Left ventricle myocardium inferior (tissue), 1 donor: ENCODE measurements around the gene GANAB. TPM values are rescaled to one million over a fixed set of nuclear protein-coding genes. Genes with fewer than 3 reads are reported as not detected.
"Not testable (repeated sequence)": the region's sequence is repeated elsewhere in the genome, so short reads cannot be mapped to it uniquely, and the experiment has no call there.

Source experiments
- DNase-seq: peaks from one replicate; pipeline ENCODE4 v3.0.0-alpha.2; 2020
- H3K27ac ChIP-seq: fragments of 200-600 bp; replicated peaks from 2 replicates; pipeline ENCODE4 v1.8.0; 2021
- H3K27me3 ChIP-seq: fragments of 200-600 bp; 2 replicates; pipeline ENCODE4 v1.8.0; 2021; ENCODE audit warnings: low read depth
- H3K36me3 ChIP-seq: fragments of 200-600 bp; 2 replicates; pipeline ENCODE4 v1.8.0; 2021
- H3K4me1 ChIP-seq: fragments of 200-600 bp; 2 replicates; pipeline ENCODE4 v1.8.0; 2021
- H3K4me3 ChIP-seq: fragments of 200-600 bp; 2 replicates; pipeline ENCODE4 v1.8.0; 2021; ENCODE audit warnings: mild to moderate bottlenecking, moderate library complexity
- H3K9me3 ChIP-seq: fragments of 200-600 bp; replicated peaks from 2 replicates; pipeline ENCODE4 v1.8.0; 2021
- intact Hi-C: fragments of 100-400 bp; cut with micrococcal nuclease; formaldehyde crosslinking; loops from one replicate; pipeline ENCODE4 v1.11.0; 2022
- long read RNA-seq: library from polyadenylated mRNA; unstranded; transcript quantifications from one replicate; pipeline ENCODE4 v2.0.0, GENCODE V29; 2021
- total RNA-seq: library from RNA; stranded (reverse); fragmentation: NEBNext Ultra II Directional; extraction: Animal tissue kit (Norgen Biotek cat#: 25700); gene quantifications from one replicate; pipeline ENCODE4 v1.2.1, GENCODE V29; 2021
- TF ChIP-seq, protein P1 (sequence below): fragments of 200-600 bp; IDR thresholded peaks from 2 replicates; pipeline ENCODE4 v1.8.0; 2021; ENCODE audit warnings: antibody characterized with exemption, mild to moderate bottlenecking, borderline replicate concordance
- donor health status: DM: no; HTN: yes; CAD: no; lungs with severe emphysema.

The GANAB gene
- 90.2 TPM for total RNA-seq
- long read RNA-seq, transcript GANAB-201 (25 exons, 3,906 nt): major isoform, 6 of 51 reads
- long read RNA-seq, partial matches to known transcripts: 14 of 51 reads
- long read RNA-seq, other reads (novel, unspliced or antisense): 29 of 51 reads

DNA sequence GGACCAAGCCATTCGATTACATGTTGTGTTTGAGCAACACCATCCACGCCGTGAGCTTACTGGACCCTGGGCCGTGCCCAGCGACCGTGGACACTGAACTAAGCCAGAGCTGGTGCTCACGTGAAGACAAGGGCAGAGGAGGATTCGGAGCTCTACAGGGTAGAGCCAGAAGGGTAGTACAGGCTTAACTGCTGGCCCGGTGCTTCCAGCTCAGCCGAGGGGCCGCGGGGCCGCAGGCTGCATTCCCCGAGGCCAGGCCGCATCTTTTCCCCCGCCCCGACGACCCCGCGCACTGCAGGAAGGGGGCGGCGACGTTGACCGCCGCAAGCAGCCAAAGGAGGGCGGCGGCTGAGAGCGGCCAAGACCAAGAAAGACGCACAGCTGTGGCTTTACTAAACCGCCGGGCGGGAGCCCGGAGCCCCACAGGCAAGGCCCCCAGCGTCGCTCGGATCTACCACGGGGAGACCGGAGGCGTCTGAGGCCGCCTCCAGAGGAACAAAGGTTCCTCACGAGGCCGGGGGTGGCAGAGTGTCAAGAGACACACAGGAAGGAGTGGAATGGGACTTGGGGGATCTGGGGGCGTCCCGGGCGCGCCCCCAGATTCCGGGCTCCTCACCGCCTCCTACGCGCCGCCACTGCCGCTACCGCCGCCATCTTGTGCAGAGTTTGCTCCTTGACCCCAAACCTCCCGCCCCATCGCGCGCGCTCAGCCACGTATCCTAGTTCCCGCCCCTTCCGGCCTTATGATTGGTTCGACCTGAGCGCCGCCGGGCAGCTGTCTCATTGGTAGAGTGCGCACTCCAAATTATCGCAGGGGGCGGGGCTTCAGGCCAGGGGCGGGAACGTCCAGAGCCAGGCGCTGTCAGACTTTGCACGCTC lies at the start of gene GANAB:
Gene GANAB (minus strand): TSS at position 668 of the 879 bp plus-strand sequence. CDS start 14 bp downstream, at position 654.
- Histone ChIP-seq H3K9me3 (no peaks in the 10 kb centered on the region), H3K27me3 (no peaks in the 10 kb centered on the region), H3K27ac (peak within 1 kb of the TSS; percentile 97), H3K4me3 (peak within 1 kb of the TSS; percentile 97), H3K36me3 (peaks cover 51% of the 10 kb centered on the region), H3K4me1 (peaks cover 50% of the 10 kb centered on the region)
- intact Hi-C loops: no loop called here
- peak; percentile 99 for DNase-seq
- TF ChIP-seq, protein P1, sequence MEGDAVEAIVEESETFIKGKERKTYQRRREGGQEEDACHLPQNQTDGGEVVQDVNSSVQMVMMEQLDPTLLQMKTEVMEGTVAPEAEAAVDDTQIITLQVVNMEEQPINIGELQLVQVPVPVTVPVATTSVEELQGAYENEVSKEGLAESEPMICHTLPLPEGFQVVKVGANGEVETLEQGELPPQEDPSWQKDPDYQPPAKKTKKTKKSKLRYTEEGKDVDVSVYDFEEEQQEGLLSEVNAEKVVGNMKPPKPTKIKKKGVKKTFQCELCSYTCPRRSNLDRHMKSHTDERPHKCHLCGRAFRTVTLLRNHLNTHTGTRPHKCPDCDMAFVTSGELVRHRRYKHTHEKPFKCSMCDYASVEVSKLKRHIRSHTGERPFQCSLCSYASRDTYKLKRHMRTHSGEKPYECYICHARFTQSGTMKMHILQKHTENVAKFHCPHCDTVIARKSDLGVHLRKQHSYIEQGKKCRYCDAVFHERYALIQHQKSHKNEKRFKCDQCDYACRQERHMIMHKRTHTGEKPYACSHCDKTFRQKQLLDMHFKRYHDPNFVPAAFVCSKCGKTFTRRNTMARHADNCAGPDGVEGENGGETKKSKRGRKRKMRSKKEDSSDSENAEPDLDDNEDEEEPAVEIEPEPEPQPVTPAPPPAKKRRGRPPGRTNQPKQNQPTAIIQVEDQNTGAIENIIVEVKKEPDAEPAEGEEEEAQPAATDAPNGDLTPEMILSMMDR: no peak

DNA sequence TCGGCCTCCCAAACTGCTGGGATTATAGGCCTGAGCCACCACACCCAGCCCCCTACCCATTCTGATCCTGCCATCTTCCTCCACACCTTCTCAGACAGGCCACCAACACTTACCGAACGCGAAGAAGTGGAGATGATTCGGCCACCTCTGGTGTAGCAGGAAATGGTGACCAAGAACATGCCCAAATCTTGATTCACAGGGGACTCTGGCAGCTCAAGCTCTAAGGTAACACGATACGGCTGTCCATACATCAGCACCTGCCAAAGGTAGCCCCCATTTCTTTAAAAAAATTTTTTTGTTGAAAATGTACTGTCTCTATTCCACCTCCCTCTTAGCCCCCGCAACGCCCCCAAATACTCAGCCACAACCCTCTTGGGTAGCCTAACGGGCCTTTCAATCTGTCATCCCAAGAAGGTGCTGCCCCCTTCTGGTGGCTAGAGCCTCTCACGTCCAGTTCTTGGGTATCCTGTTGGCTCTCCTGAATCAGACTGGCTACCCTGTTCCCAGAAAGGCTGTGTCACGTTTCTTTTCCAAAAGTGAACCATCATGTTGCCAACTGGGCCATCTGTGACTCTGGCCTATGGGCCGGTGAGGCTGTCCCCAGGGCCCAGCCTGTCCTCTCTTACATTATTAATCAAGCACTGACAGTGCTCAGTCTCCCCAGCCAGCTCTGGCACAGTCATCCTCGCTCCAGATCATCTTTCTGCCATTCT lies 48.2 kb upstream of the GANAB start:
- Histone ChIP-seq H3K27ac (peak overlapping the region; percentile 31), H3K4me1 (peaks cover 24% of the 10 kb centered on the region), H3K9me3 (no peaks in the 10 kb centered on the region), H3K27me3 (no peaks in the 10 kb centered on the region), H3K36me3 (peaks cover 30% of the 10 kb centered on the region), H3K4me3 (no peak overlapping the region)
- intact Hi-C loops: loop anchor here (10.0 kb wide), 1 partner anchor 310 kb away; no protein-coding TSS in a partner anchor
- DNase-seq: peak; percentile 70
- TF ChIP-seq, protein P1: peak; percentile 86

DNA sequence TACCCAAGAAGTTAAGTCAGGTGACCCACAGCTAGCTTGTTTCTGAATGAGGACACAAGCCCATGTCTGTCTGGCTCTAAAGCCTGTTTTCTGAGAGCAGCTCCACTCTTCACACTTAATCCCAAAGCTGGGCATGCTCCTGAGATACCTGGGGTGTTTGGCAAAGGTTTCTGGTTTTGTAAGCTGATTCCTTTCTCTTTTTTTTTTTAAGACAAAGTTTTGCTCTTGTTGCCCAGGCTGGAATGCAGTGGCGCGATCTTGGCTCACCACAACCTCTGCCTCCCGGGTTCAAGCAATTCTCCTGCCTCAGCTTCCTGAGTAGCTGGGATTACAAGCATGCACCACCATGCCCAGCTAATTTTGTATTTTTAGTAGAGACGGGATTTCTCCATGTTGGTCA lies 47.2 kb upstream of the GANAB start:
- Histone ChIP-seq H3K4me1 (peaks cover 31% of the 10 kb centered on the region), H3K36me3 (peaks cover 30% of the 10 kb centered on the region)
- intact Hi-C loops: loop anchor here (10.0 kb wide), 1 partner anchor 309 kb away; no protein-coding TSS in a partner anchor
- H3K27ac ChIP-seq, H3K27me3 ChIP-seq, H3K9me3 ChIP-seq, H3K4me3 ChIP-seq, DNase-seq: not testable (repeated sequence)

DNA sequence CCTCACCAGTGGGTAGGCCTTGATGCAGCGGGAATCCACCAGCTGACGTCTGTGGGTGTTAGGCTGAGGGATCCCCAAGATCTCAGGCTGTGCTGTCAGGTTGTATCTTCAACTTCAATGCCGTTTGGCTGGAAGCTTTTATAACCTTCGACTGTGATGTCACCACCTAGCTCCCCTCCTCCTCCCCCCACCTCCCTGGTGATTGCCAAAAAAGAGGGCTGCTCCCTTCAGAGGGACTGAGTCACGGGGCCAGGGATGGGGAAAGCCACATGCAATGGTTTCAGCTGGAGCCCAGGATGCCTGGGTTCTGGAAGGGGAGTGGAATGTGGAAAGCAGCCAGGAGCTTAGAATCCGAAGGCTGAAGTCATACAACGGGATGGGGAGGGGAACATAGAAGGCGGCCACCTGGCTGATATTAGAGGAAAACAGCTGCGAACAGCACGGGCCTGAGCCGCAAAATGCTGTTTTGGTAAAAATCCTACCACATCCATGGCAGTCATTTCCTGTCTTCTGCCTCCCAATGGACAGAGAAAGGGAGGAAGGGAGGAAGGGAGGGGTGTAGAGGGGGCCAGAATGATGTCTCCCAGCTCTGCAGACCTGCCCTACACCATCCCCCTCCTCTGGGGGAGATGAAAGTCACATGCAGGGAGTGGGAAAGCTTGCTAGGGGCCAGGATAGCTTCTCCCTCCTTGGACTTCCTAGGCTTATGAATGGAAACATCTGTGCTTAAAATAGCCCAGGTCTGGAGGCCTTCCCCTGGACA lies 43.2 kb upstream of the GANAB start, which contains the start of gene LRRN4CL:
Gene LRRN4CL (minus strand): TSS at position 110 of the 763 bp plus-strand sequence. CDS start 1,022 bp downstream, outside the sequence.
- Histone ChIP-seq H3K4me3 (peak within 1 kb of the TSS; percentile 61), H3K27me3 (peaks cover 6% of the 10 kb centered on the region), H3K27ac (peak within 1 kb of the TSS; percentile 79), H3K9me3 (no peaks in the 10 kb centered on the region), H3K4me1 (peaks cover 36% of the 10 kb centered on the region), H3K36me3 (peaks cover 30% of the 10 kb centered on the region)
- TF ChIP-seq, protein P1: no peak
- intact Hi-C loops: loop anchor here (10.0 kb wide), 1 partner anchor 305 kb away; no protein-coding TSS in a partner anchor
- peak; percentile 79 for DNase-seq

DNA sequence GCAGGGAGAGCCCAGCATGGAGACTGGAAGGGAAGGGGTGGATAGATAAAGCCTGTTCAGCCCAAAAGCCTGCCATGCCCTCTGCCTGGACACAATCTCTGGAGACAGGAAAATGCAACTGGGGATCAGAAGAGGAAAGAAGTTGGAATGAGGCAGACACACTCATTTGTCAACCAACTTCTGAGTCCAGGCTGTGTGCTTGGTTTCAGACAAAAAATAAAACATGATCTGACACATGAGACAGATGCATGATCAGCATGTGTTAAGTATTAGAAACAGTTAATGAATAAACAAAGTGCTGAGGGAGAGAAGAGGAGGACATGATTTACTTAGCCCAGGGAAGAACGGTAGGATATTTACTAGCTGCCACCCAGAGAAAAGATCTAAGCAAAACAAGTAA lies 42.1 kb upstream of the GANAB start:
- Histone ChIP-seq H3K9me3 (no peaks in the 10 kb centered on the region), H3K4me3 (peak overlapping the region; percentile 61), H3K36me3 (peaks cover 30% of the 10 kb centered on the region), H3K4me1 (peaks cover 31% of the 10 kb centered on the region), H3K27ac (peak overlapping the region; percentile 79), H3K27me3 (peaks cover 6% of the 10 kb centered on the region)
- DNase-seq: no peak
- TF ChIP-seq, protein P1: no peak
- intact Hi-C loops: no loop called here
